NCI-H128 (cell line): ENCODE results near the gene UCN2.

Experiments used
- DNase-seq: peaks from one replicate; lab custom pipeline; 2025; ENCODE audit not compliant: unreplicated experiment; lab: John Stamatoyannopoulos, UW

Gene UCN2

DNA sequence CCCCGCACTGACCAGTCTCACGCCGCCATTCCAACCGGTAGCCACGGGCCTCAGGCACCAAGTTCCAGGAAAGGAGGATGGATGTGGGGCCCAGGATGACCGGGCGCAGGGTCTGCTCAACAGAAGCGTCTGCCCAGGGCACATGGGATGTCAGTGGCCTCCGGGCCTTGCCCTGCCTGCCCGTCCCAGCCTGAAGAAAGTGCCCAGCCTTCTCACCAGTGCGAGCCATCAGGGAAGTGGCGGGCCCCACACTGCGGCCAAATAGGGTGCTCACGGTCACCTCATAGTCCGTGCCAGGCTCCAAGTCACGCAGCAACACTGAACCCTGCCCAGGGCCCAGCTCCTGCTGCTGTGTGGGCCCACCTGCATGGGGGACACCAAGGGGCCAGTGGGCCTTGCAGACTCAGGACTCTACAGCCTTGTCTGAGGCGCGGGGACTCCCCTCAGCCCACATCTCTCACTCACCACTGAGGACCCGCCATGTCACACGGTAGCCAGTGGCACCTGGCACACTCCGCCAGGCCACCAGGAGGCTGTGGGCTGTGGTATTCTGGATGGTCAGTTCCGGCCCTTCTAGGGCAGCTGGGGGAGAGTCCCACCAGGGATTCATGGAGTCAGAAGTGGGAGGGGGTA, 28.4 kb upstream of the UCN2 start:
- DNase-seq, result no peak

DNA sequence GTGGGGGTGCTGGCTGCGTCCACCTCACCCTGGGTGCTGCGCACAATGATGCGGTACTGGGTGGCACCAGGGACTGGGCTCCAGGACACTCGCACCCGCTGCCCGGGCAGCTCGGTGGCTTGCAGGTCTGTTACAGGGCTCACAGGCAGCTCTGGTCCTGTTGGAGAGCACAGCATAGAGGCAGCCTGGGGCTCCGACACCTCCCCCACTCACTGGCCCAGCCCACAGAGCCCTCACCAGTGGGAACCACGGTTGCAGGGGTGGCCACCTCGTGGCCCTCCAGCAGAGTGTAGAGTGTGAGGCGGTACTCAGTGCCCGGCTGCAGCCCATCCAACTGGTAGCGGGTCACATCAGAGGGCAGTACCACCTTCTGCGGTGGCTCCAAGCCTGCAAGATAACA, 27.9 kb upstream of the UCN2 start:
- DNase-seq, result no peak

DNA sequence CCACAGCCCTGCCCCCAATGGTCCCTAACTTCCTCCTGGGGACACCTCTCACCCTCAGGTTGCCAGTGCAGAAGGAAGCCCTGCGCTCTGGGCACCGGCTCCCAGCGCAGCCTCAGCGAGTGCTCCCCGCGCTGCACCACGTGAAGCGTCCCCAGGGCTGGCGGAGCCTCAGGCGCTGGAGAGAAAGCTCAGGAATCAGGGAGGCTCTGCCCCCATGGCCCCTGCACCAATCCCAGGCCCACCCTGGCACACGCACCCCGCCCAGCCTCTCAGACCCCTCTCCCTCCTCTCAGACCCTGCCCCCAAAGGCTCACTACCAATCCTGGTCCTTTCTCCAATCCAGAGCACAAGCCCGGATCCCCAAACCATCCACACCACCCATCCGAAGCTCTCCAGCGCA, 24.6 kb upstream of the UCN2 start:
- DNase-seq, result no peak

DNA sequence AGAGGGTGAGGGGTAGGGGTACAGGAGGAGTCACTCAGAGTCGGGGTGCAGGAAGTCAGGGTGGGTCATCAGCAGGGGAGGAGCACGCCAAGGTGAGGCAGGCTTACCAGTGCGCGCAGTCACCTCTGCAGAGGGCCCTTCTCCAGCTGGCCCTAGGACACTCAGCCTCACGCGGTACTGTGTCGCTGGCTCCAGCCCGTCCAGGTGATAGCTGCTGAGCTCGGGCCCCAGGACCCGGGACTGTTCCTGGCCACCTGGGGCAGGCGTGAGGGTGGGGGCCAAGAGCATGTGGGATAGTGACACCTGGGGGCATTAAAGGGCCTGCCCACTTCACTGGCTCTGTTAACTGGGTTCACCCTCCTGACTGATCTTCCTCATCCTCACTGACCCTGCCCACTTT, 24.1 kb upstream of the UCN2 start:
- no peak for DNase-seq

DNA sequence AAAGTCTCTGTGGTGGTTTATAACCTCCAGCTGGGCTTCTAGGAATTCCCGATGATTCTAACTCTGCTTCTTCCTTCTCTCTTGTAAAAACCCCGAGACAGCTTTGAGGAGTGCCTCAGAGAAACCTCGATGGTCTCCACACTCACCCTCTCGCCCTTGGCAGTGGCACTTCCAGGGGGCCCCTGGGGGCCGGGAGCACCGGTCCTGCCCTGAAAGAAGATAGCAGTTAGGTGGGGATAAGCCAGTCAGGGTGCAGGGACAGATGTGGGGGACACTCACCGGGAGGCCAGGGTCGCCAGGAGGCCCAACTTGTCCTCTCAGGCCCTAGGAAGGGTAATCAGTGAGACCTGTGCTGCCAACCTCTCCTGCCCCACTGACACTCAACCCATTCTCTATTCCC, 21.8 kb upstream of the UCN2 start:
- no peak for DNase-seq

DNA sequence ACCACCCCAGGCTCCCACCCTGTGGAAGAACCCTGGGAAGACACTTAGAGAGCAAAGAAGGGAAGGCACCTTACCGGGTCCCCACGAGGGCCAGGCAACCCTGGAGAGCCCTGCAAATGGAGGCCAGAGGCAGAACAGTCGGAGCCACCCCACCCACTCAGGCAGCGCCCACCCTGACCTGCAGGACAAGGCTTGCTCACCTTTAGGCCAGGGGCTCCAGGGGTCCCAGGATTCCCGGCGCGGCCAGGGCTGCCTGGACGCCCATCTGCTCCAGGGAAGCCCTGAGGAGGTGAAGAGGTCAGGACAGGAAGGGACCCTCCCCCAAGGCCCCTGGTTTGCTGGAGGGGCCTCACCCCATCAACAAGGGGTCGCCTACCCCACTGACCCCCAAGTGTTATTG, 21.3 kb upstream of the UCN2 start:
- no peak for DNase-seq

DNA sequence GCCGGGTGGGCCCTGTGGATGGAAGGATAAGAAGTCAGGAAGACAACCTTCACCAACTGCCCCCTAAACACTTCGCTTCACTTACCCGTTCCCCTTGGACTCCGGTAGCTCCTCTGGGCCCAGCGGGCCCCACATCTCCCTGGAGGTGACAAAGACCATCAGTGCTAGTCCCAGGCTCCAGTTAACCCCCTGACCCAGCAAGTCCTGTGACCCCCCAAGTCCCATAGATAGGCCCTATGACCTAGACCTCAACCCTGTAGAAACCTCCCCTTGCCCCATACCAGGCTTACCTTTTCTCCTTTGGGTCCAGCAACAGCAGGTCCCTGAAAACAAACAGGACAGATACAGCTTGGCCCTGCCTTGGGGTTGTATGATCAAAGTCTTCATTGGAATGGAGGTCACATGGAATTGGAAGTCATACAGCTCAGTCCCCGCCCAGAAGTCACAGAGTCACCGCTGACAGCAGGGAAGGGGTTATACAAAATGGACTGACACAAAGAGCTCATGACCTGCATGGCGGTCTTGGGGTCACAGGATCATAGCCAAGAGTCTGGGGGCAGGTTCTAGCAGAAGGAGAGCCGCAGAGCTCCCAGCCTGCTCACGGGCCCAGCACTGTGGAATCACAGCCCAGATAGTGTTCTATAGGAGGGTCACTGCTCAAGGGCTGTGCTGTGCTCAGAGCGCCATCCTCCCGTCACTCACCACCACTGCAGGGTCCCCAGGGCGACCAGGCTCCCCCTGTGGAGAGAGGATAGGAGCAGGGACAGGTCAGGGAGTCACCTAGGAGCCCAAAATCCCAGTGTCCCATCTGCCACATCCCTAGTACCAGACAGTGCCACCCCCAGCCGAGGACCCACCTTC, 18.3 kb upstream of the UCN2 start:
- no peak for DNase-seq

DNA sequence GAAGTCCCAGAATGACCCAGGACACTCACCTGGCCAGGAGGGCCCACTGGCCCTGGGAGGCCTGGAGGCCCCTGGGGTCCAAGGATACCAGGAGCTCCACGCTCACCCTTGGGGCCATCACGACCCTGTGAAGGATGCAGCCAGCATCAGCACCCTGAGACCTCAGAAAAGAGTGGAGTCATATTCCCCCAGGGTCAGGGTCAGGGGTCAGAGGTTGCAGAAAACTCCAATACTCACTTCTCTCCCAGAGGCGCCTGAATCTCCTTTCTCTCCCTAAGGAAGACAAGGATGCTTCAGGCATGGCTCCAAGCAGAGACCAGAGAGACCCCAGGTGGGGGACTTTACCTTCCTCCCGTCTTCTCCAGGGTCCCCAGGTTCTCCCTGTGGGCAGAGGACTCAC, 13.1 kb upstream of the UCN2 start:
- no peak for DNase-seq

DNA sequence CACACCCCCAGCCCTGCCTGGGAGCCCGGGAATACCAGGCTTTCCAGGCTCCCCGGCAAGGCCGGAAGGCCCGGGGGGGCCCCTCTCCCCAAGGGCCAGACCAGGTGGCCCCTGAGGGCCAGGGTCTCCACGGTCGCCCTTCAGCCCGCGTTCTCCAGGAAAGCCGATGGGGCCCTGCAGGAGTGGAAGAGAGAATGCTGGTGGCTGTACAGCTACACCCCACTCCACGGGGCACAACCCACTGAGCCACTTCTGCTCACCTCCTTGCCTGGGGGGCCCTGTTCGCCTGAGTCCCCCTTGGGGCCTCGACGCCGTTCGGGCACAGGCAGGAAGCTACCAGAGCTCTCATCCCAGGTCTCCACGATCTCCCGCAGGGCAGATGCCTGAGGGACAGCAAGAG, 11.8 kb upstream of the UCN2 start:
- no peak for DNase-seq

DNA sequence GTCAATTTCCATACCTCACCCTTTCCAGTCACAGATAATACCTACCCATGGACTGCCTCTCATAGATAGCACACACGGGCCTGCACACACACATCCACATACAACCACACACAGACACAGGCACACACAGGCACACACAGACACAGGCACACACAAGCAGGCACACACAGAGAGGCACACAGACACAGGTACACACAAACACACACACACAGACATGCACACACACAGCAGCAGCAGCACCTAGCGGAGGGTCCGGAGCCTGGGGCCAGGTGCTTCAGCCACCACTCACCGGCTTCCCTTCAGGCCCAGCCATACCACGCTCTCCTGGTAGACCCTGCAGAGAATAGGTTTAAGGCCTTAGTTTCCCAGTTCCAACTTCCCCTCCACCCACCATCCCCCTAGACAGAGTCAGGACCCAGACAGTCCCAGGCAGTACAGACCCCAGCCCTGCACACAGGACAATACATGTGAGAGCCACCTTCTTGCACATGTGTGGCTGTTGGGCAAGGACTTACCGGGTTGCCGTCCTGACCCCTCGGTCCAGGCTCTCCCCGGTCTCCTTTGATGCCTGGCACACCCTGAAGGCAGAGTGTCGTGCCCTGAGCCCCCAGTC, 10.5 kb upstream of the UCN2 start:
- no peak for DNase-seq

DNA sequence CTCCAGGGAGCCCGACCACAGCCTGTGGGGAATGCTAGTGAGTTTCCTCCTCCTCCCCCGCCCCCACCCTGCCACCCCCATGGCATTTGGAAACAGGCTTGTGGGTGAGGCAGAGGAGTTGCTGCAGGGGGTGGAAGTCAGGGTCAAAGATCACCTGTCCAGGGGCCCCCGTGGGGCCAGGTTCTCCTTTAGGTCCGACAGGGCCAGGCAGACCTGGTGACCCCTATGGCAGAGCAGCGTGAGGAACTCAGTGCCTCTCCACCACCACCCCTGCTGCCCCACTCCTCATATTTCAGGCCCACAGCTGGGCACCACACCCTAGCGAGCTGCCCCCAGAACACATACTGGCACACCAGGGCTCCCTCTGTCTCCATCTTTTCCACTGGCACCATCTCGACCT, 8.9 kb upstream of the UCN2 start:
- DNase-seq, result no peak

DNA sequence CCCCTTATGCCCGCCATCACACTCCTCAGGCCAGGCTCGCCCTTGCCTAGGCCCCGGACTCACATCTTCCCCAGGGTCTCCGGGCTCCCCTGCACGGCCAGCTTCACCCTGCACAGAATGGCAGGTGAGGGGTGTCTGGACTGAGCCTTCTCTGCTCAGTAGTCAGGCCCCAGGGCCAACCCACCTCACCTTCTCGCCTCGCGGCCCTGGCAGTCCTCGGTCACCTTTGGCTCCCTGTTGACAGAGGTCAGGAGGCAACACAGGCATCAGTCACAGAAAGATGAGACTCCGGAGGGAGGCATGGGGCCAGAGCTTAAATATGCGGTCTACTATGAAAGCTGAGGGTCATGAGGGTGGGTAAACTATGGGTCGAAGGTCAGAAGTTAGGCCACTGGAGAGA, 8.4 kb upstream of the UCN2 start:
- no peak for DNase-seq

DNA sequence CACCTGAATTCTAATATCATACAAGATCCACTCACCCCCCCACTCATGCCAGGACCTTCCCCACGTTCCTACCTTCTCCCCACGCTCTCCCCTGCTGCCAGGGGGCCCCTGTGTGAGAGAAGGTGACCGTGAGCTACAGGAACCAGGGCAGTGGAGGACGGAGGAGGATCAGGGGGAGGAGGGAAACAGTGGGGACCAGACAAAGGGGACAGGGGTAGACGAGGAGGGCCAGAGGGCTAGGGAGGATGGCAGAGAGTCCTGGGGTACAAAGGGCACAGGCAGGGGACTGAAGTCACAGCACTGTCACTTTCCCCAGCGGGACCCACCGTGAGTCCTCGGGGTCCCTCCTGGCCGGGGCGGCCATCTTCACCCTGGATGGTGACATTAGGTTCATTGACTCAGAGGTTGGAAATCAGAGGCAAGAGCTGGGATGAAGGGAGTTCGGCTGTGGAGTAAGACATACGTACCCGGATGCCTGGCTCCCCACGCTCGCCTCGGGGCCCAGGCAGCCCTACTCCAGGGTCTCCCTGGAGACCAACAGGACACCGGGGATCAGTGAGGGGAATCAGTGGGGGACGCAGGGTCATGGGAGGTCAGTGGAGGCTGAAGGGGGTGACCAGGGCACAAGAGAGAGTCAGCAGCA, 6.3 kb upstream of the UCN2 start:
- no peak for DNase-seq

DNA sequence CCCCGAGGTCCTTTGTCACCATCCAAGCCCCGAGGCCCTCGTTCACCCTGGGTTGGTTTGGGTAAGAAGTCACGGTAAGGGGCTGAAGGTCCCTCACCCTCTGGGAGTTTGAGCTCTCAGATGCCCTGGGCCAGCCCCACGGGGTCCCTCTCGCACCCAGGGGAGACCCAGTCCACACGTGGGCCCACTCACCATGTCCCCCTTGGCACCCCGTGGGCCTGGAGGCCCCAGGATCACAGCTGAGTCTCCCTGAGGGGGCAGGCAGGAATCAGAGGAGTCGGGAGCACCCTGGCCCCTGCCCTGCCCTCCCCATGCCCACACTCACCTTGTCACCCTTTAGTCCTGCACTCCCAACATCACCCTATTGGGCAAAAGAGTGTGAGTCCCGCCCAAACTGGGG, 5.8 kb upstream of the UCN2 start:
- DNase-seq, result no peak

DNA sequence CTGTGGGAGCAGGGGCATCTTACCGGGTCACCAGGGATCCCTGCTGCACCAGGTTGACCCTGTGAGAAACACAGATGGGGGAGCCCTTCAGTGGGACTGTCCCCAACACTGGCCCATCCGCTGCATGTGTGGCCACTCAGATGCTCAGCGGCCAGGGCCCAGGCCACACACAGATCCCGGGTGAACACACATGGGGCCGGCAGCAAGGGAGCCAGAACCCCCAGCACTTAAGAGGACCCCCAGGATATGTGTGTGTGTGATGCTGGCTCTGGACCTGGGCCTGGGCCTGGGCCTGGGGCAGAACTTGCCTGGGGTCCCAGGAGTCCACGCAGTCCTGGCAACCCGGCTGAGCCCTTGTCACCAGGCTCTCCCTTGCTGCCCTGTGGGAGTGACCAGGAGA, 4.9 kb upstream of the UCN2 start:
- DNase-seq, result no peak

DNA sequence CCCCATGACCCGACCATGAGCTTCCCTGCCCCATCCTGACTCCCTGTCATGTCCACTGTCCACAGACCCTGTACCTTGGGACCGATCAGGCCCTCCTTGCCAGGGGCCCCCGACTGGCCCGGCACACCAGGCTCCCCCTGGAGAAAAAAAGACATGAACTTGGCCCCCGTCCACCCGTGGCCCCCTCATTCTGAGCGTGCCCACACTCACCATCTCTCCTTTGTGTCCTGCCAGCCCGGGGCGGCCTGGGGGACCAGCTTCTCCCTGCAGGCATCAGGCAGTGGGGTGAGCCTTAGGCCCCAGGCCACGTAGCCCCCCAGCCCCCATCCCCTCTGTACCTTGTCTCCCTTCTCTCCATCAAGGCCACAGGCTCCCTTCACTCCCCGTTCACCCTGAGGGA, 3.9 kb upstream of the UCN2 start:
- no peak for DNase-seq

DNA sequence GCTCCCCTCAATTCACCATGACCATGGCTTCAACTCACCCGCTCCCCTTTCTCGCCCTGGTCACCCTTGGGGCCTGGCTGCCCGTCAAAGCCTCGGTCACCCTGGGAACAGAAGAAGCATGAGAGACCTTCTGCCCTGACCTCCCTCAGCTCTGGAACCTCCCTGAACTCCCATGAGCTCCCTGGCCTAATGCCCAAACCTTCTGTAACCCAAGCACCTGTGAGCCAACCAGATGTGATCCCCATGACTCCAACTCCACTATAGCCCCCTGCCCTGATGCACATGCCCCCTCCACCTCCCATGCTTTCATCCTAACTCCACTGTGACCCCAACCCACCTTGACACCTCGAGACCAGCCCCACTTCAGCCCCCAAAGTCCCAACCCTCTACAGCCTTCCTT, 3.5 kb upstream of the UCN2 start:
- DNase-seq, result no peak

DNA sequence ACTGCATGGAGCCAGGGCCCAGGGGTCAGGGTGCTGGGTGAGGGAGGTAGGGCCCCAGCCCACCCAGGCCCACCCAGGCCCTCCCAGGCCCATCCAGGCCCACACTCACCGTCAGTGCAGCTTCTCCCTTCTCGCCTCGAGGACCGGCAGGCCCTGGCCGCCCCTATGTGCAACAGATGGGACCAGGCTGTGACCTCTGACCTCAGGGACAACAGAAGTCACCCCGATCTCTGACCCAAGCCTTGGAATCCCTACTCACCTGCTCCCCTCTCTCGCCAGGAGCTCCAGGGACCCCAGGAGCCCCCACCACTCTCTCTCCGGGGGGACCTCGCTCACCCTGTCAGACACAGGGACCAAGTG, 2.8 kb upstream of the UCN2 start:
- no peak for DNase-seq

DNA sequence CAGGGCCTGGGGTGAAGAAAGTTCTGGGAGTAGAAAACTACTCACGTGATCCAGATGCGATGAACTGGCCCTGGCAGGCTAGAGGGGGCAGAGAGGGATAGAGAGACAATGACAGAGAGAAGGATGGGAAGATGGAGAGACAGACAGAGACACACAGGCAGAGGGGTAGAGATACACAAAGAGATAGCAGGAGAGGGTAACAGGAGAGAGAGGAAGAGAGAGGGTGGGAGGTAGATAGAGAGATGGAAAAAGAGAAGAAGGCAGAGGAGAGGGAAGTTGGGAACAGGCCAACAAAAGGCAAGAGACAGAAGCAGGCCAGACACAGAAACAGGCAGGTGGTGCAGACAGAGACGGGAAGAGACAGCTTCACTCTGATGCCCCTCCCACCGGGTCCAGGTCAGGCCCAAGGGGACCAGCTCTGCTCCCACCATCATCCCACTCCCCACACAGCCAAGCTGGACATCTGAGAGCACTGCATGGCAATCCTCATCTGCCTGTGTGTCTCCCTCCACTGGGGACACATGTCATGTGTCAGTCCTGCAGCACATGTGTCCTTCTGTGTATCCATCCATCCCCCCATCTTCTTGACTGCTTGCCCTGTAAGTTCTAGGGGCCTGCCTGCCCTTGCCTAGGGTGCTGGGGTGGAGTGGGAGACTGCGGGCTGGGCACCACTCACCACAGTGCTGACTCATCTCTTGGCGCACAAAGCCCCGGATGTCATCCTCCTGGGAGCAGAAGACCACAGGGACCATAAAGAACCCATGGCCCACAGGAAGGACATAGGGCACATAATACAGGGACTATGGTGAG, 2.2 kb upstream of the UCN2 start:
- no peak for DNase-seq

DNA sequence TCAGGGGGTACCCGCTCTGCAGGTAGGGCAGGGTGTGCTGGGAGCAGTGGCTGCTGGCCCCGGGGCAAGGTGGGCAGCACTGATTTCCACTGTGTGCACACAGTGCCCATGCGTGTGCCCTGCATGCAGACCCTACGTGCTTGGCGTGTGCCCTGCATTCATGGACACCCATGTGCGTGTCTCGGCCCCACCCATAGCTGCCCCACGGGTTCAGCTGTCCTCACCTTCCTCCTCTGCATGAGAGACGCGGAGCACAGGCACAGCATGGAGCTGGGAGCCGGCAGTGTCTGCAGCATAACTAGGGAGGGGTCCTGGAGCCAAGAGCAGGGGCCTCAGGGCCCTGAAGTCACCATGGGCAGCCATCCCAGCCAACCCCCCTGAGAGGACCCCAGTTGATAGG, 1.6 kb upstream of the UCN2 start:
- DNase-seq, result no peak

DNA sequence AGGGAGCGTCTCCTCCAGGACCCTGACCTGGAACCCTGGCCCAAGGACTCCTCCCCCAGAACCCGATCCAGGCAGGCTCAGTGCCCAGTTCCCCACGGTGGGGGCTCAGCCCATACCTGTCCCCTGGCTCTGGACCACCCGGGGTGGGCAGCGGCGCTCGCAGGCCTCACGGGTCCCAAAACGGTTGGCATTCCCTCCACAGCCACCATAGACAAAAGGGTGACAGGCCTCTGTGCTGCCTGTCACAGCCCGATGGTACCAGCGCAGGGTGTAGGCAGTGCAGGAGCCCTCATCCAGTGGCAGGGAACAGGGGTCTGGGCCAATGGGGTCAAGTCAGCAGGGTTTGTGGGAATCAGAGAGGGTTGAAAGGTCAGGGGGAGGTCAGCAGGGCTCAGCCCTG, 1.1 kb upstream of the UCN2 start:
- no peak for DNase-seq
